Liver (tissue), 3 donors: ENCODE data around the gene CELF4.

Experiments
- GABPA ChIP-seq, 2 donors: IDR thresholded peaks in 1 of 2; conservative IDR thresholded peaks in 1 of 2; 2 replicates each; pipeline ENCODE4 v1.6.1; 2016; ENCODE audit warnings: antibody characterized with exemption in 2 of 2, mild to moderate bottlenecking in 1 of 2, moderate library complexity in 1 of 2
- NR2F2 ChIP-seq: IDR thresholded peaks from 2 replicates; pipeline ENCODE4 v1.6.1; 2016; ENCODE audit warnings: antibody characterized with exemption
- TAF1 ChIP-seq: conservative IDR thresholded peaks from 2 replicates; pipeline ENCODE4 v1.6.1; 2016; ENCODE audit warnings: antibody characterized with exemption, mild to moderate bottlenecking
- TF ChIP-seq, protein P1 (sequence below): fragments of 150-350 bp; IDR thresholded peaks from 2 replicates; pipeline ENCODE4 v1.5.1; 2017; ENCODE audit warnings: improper control_type of control experiment, low read depth, low read length; ENCODE audit not compliant: missing input control
- donor health status: healthy.
- donor health status: healthy.

DNA sequence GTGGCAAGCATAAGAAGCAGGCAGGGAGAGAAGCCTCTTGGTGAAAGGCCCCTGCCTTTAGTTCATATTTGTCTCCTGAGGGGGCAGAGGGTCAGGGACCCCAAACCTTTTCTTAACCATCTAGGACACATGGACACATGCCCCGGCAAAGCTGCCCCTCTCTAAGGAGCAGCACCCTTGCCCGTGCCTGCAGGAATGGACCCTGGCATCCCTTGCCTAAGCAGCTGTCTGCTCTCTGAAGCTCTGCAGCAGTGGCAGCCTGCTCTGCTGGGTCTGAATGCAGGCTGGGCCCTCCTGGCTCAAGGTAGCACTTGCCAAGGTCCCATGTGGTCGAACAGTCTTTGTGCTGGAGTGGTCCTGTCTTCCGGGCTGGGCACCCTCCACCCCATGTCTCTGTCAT, 174.4 kb downstream of the CELF4 start:
- no peak for TF ChIP-seq NR2F2
- no peak for TF ChIP-seq TAF1
- TF ChIP-seq GABPA (IDR thresholded peaks at IDR 0.05 in 1 of 2, conservative IDR thresholded peaks at IDR 0.05 in 1 of 2), result no peak
- TF ChIP-seq, protein P1, sequence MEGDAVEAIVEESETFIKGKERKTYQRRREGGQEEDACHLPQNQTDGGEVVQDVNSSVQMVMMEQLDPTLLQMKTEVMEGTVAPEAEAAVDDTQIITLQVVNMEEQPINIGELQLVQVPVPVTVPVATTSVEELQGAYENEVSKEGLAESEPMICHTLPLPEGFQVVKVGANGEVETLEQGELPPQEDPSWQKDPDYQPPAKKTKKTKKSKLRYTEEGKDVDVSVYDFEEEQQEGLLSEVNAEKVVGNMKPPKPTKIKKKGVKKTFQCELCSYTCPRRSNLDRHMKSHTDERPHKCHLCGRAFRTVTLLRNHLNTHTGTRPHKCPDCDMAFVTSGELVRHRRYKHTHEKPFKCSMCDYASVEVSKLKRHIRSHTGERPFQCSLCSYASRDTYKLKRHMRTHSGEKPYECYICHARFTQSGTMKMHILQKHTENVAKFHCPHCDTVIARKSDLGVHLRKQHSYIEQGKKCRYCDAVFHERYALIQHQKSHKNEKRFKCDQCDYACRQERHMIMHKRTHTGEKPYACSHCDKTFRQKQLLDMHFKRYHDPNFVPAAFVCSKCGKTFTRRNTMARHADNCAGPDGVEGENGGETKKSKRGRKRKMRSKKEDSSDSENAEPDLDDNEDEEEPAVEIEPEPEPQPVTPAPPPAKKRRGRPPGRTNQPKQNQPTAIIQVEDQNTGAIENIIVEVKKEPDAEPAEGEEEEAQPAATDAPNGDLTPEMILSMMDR, result no peak
